ENCODE data around the gene LCLAT1. TPM values are rescaled to one million over a fixed set of nuclear protein-coding genes. Genes with fewer than 3 reads are reported as not detected.
A peak's percentile ranks its signal among the peaks of the same experiment; 100 is the strongest.
"Not testable (repeated sequence)": the region's sequence is repeated elsewhere in the genome, so short reads cannot be mapped to it uniquely, and the experiment has no call there.

The LCLAT1 gene
- total RNA-seq, 4 donors from 2014 or later: 25.3 to 55.4 (median 43.1) TPM

DNA sequence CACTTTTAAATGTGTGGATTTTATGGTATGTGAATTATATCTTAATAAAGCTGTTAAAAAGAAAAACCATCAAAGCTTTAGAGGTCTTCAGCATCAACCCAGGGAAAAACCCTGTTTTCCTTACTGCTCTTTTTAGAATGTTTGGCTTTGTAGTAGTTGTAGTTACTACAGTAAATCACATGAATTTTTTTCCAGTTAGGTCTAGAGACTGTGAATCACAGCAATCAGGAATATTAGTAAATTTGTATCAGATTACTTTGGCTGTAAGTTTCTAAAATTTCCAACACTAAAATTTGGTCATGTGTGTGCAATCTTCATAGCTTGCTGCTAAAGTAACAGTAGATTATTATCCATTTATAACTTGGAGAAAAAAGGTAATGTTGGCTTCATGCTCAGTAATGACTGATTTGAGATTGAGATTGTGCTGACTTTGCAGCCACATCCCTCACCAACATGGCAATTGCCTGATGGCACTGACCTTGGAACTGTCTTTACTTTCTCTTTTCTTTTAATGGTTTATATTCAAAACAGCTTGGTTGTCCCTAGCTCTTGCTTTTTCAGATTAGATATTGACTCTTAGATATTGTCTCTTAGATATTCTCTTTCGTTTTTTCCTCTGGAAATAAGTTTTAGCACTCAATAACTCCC is 41.1 kb downstream of the LCLAT1 start:
- Histone ChIP-seq H3K27ac (peak overlapping the region in 2 of 4 donors; percentile 28 to 35), H3K4me1 (peaks cover 3 to 64% (median 5%) of the 10 kb centered on the region in 3 donors), H3K27me3 (no peaks in the 10 kb centered on the region), H3K9me3 (no peaks in the 10 kb centered on the region), H3K36me3 (no peaks in the 10 kb centered on the region), H3K4me3 (no peak overlapping the region)
- WGBS, 2 donors (ENCODE audit: low coverage in 1 of 2): 71 to 83% methylated on average over 1 of the region's 1 CpG
- TF ChIP-seq POLR2A (IDR thresholded peaks at IDR 0.05) (no peak), EP300 (IDR thresholded peaks at IDR 0.05) (no peak), POLR2AphosphoS5 (IDR thresholded peaks at IDR 0.05) (no peak)
- TF ChIP-seq, protein P1, sequence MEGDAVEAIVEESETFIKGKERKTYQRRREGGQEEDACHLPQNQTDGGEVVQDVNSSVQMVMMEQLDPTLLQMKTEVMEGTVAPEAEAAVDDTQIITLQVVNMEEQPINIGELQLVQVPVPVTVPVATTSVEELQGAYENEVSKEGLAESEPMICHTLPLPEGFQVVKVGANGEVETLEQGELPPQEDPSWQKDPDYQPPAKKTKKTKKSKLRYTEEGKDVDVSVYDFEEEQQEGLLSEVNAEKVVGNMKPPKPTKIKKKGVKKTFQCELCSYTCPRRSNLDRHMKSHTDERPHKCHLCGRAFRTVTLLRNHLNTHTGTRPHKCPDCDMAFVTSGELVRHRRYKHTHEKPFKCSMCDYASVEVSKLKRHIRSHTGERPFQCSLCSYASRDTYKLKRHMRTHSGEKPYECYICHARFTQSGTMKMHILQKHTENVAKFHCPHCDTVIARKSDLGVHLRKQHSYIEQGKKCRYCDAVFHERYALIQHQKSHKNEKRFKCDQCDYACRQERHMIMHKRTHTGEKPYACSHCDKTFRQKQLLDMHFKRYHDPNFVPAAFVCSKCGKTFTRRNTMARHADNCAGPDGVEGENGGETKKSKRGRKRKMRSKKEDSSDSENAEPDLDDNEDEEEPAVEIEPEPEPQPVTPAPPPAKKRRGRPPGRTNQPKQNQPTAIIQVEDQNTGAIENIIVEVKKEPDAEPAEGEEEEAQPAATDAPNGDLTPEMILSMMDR (IDR thresholded peaks at IDR 0.05): no peak
- no peak for ATAC-seq

DNA sequence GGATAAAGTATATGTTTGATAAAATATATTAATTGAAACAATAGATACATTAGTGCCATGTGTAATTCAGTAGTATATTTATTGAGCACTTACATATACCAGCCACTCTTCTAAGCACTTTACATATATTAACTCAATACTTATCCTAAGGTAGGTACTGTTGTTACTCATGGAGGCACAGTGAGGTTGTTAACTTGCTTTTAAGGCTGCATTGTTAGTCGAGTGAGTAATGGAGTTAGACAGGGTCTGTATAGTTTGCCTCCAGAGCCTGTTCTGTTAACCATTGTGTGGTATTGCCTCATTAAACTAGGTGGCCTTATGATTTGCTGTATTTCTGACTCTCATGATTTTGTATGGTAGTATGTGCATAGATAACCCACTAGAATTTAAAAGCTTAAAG is 44.2 kb downstream of the LCLAT1 start:
- Histone ChIP-seq H3K9me3 (no peaks in the 10 kb centered on the region), H3K4me1 (peaks cover 3 to 70% (median 5%) of the 10 kb centered on the region in 3 donors), H3K4me3 (no peak overlapping the region), H3K27me3 (no peaks in the 10 kb centered on the region), H3K27ac (no peak overlapping the region), H3K36me3 (no peaks in the 10 kb centered on the region)
- TF ChIP-seq POLR2A (IDR thresholded peaks at IDR 0.05) (no peak), EP300 (IDR thresholded peaks at IDR 0.05) (no peak), POLR2AphosphoS5 (IDR thresholded peaks at IDR 0.05) (no peak)
- TF ChIP-seq, protein P1 (IDR thresholded peaks at IDR 0.05): no peak
- ATAC-seq: no peak
- 80 to 88% methylated on average over 1 of the region's 1 CpG for WGBS, 2 donors (ENCODE audit: low coverage in 1 of 2)

DNA sequence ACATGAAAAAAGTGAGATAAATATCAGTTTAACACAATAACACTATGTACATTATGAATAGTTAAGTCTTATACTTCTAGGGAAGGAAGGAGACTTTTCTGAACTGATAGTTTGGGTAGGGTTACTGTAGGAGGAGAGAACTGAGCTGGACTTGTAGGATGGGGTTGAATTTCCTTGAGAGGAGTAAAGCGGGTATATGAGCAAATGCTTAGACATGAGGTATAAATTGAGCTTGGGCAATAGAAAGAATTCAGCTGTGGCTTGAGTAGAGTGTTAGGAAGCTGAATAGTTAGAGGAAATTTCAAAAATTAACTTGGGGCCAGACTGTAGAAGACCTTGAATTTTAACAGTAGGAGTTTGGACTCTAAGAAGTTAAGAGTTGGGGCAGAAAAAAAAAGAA is 45.1 kb downstream of the LCLAT1 start:
- no peak for TF ChIP-seq EP300 (IDR thresholded peaks at IDR 0.05)
- no peak for TF ChIP-seq POLR2AphosphoS5 (IDR thresholded peaks at IDR 0.05)
- no peak for TF ChIP-seq POLR2A (IDR thresholded peaks at IDR 0.05)
- TF ChIP-seq, protein P1 (IDR thresholded peaks at IDR 0.05): no peak
- H3K4me3 ChIP-seq: no peak overlapping the region
- H3K27ac ChIP-seq: peak overlapping the region in 1 of 4 donors; percentile 65

DNA sequence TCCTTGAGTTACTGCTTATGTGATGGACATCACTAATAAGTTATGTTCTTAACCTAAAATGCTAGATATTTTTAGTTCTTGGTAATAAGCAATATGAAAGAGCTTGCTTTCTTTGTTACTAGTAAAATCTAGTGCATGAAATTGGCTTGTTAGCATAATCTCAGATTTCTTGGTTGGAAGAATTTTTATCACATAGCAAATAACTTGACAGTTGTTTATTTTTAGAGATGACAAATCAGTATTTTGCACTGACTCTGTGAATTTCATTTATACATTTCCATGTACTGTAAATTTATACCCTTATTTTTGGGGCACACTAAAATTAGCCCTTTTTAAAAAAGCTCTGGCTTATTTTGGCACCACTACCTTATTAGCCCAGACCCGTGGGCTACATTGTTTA is 45.6 kb downstream of the LCLAT1 start:
- no peak for TF ChIP-seq POLR2AphosphoS5 (IDR thresholded peaks at IDR 0.05)
- TF ChIP-seq, protein P1 (IDR thresholded peaks at IDR 0.05): no peak
- no peak for TF ChIP-seq EP300 (IDR thresholded peaks at IDR 0.05)
- no peak for TF ChIP-seq POLR2A (IDR thresholded peaks at IDR 0.05)
- no peak for ATAC-seq
- 0% methylated on average over 1 of the region's 1 CpG for WGBS, 2 donors (ENCODE audit: low coverage in 1 of 2)
- no peaks in the 10 kb centered on the region for H3K36me3 ChIP-seq
- no peak overlapping the region for H3K4me3 ChIP-seq
- H3K9me3 ChIP-seq: no peaks in the 10 kb centered on the region
- no peaks in the 10 kb centered on the region for H3K27me3 ChIP-seq
- peak overlapping the region in 3 of 4 donors; percentile 9 to 65 (median 38) for H3K27ac ChIP-seq
- H3K4me1 ChIP-seq: peaks cover 3 to 70% (median 3%) of the 10 kb centered on the region in 3 donors

More for the DNA sequence above, 45.1 kb downstream of the LCLAT1 start:
- Histone ChIP-seq H3K4me1 (peaks cover 3 to 74% (median 5%) of the 10 kb centered on the region in 3 donors), H3K27me3 (no peaks in the 10 kb centered on the region), H3K9me3 (no peaks in the 10 kb centered on the region), H3K36me3 (no peaks in the 10 kb centered on the region)
- 93 to 100% methylated on average over 1 of the region's 1 CpG for WGBS, 2 donors (ENCODE audit: low coverage in 1 of 2)
- no peak for ATAC-seq

DNA sequence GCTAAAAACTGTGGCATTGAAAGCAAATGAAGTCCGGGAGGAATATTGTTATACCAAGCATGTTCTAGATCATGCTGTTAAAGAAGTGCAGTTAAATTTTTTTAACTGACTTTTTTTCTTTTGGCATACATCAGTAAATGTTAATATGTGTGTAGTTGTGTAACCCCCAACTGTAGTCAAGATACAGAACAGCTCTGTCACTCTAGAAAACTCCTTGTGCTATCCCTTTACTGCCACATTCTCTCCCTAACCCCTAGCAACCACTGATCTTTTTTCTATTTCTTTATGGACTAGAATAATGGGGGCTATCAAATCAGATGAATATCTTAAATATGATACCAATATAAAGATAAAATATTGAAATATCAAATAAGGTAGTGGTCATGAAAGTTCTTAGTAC is 46.4 kb downstream of the LCLAT1 start:
- Histone ChIP-seq H3K27ac (peak overlapping the region in 1 of 4 donors; percentile 65), H3K4me3 (no peak overlapping the region), H3K27me3 (no peaks in the 10 kb centered on the region), H3K9me3 (no peaks in the 10 kb centered on the region), H3K36me3 (no peaks in the 10 kb centered on the region), H3K4me1 (peaks cover 0 to 62% (median 3%) of the 10 kb centered on the region in 3 donors)
- TF ChIP-seq, protein P1 (IDR thresholded peaks at IDR 0.05): no peak
- TF ChIP-seq EP300 (IDR thresholded peaks at IDR 0.05) (no peak), POLR2A (IDR thresholded peaks at IDR 0.05) (no peak), POLR2AphosphoS5 (IDR thresholded peaks at IDR 0.05) (no peak)
- no peak for ATAC-seq
- 43 to 53% methylated on average over 1 of the region's 1 CpG for WGBS, 2 donors (ENCODE audit: low coverage in 1 of 2)

DNA sequence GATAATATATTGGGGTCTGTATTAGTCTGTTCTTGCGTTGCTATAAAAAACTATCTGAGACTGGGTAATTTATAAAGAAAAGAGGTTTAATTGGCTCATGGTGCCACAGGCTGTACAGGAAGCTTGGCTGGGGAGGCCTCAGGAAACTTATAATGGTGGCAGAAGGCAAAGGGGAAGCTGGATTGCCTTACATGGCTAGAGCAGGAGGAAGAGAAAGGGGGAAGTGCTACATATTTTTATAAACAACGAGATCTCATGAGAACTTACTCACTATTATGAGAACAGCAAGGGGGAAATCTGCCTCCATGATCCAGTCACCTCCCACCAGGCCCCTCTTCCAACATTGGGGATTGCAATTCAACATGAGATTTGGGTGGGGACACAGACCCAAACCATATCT is 48.9 kb downstream of the LCLAT1 start:
- H3K9me3 ChIP-seq, H3K27me3 ChIP-seq, H3K4me3 ChIP-seq, H3K36me3 ChIP-seq, ATAC-seq: not testable (repeated sequence)
- Histone ChIP-seq H3K4me1 (peaks cover 0 to 55% (median 3%) of the 10 kb centered on the region in 3 donors), H3K27ac (peak overlapping the region in 1 of 4 donors; percentile 18)
- WGBS, 2 donors (ENCODE audit: low coverage in 1 of 2): 77 to 81% methylated on average over 2 of the region's 2 CpGs
